B cell (primary cell): ENCODE measurements around the gene KLF8. TPM values are rescaled to one million over a fixed set of nuclear protein-coding genes. Genes with fewer than 3 reads are reported as not detected.

Source experiments
- ATAC-seq: fragments of 200-7000 bp; cut with Tn5 transposase; one replicate; pipeline ENCODE4 v1.10.0; 2021; ENCODE audit warnings: low read depth, mild to moderate bottlenecking, moderate number of reproducible peaks, moderate library complexity
- CTCF ChIA-PET: fragments of 350-600 bp; sonication (Branson Sonifier 250); formaldehyde crosslinking; loops from one replicate; lab custom pipeline; 2021; ENCODE audit warnings: antibody characterized with exemption, inconsistent platforms; lab: Charles Lee
- POLR2A ChIA-PET: fragments of 350-600 bp; sonication (Branson Sonifier 250); formaldehyde crosslinking; loops from one replicate; lab custom pipeline; 2021; ENCODE audit warnings: antibody characterized with exemption; lab: Charles Lee
- DNase-seq: peaks from one replicate; pipeline ENCODE4 v3.0.0; 2013
- H2AFZ ChIP-seq: 2 replicates; pipeline ENCODE4 v1.6.1; 2012; ENCODE audit warnings: mild to moderate bottlenecking, low read depth, low read length; ENCODE audit not compliant: insufficient read depth, poor library complexity, severe bottlenecking
- H3K27ac ChIP-seq, 2 donors: 1 replicate in 1 of 2; 2 replicates in 1 of 2; pipeline ENCODE4 v1.5.1; 2012 to 2013; ENCODE audit warnings: low read length in 2 of 2, mild to moderate bottlenecking in 2 of 2, moderate library complexity in 1 of 2
- H3K27me3 ChIP-seq, 4 experiments: fragments of 200-600 bp in 1 of 4; sonication (generic) in 1 of 4; replicated peaks in 1 of 4; 1 replicate in 2 of 4; 2 replicates in 2 of 4; pipeline versions ENCODE4 v1.6.1 to v1.7.0; 2013 to 2016; ENCODE audit warnings: low read length in 3 of 4, mild to moderate bottlenecking in 2 of 4, mixed read lengths in 1 of 4, moderate library complexity in 1 of 4; ENCODE audit not compliant: insufficient read depth in 4 of 4, control insufficient read depth in 3 of 4; ENCODE audit errors: control extremely low read depth in 1 of 4
- H3K36me3 ChIP-seq, 2 experiments: replicated peaks in 1 of 2; 1 replicate in 1 of 2; 2 replicates in 1 of 2; pipeline versions ENCODE4 v1.6.1 to v1.7.1; 2013; ENCODE audit warnings: low read length in 1 of 2; ENCODE audit not compliant: insufficient read depth in 2 of 2, control insufficient read depth in 1 of 2; ENCODE audit errors: control extremely low read depth in 1 of 2, extremely low read depth in 1 of 2
- H3K4me1 ChIP-seq, 2 donors: fragments of 200-600 bp in 1 of 2; sonication (generic) in 1 of 2; 1 replicate in 1 of 2; 2 replicates in 1 of 2; pipeline versions ENCODE4 v1.5.1 to v1.6.1; 2013 to 2017; ENCODE audit warnings: low read length in 2 of 2; ENCODE audit not compliant: control insufficient read depth in 2 of 2, insufficient read depth in 2 of 2
- H3K4me2 ChIP-seq: replicated peaks from 2 replicates; pipeline ENCODE3; 2012; ENCODE audit warnings: mild to moderate bottlenecking, low read depth, low read length; ENCODE audit not compliant: poor library complexity, severe bottlenecking
- H3K4me3 ChIP-seq, 5 experiments: fragments of 200-600 bp in 1 of 5; sonication (generic) in 1 of 5; 1 replicate in 3 of 5; 2 replicates in 2 of 5; pipeline versions ENCODE4 v1.5.1 to v1.7.0; 2011 to 2016; ENCODE audit warnings: low read length in 4 of 5, mild to moderate bottlenecking in 4 of 5, low read depth in 2 of 5, control low read depth in 1 of 5, moderate library complexity in 1 of 5; ENCODE audit not compliant: insufficient read depth in 1 of 5; ENCODE audit errors: control extremely low read depth in 1 of 5, extremely low read depth in 1 of 5
- H3K79me2 ChIP-seq: fragments of 200-600 bp; sonication (generic); one replicate; pipeline ENCODE4 v1.6.0; 2016; ENCODE audit warnings: low read length; ENCODE audit not compliant: control insufficient read depth, insufficient read depth
- H3K9ac ChIP-seq: fragments of 200-600 bp; sonication (generic); 2 replicates; pipeline ENCODE4 v1.6.1; 2017; ENCODE audit warnings: mild to moderate bottlenecking, low read length, moderate library complexity
- H3K9me3 ChIP-seq, 3 donors: one replicate each; pipeline versions ENCODE4 v1.6.1 to v1.7.1; 2013; ENCODE audit warnings: low read length in 2 of 3; ENCODE audit not compliant: control insufficient read depth in 2 of 3, insufficient read depth in 1 of 3; ENCODE audit errors: control extremely low read depth in 1 of 3
- H4K20me1 ChIP-seq: 2 replicates; pipeline ENCODE4 v1.6.0; 2012; ENCODE audit warnings: mild to moderate bottlenecking, low read length; ENCODE audit not compliant: insufficient read depth, control insufficient read depth, poor library complexity, severe bottlenecking
- H3K27ac Mint-ChIP-seq: one replicate; pipeline ENCODE4 v1.8.0; 2021; ENCODE audit warnings: mixed read lengths
- H3K27me3 Mint-ChIP-seq: one replicate; pipeline ENCODE4 v1.8.0; 2021; ENCODE audit warnings: mixed read lengths
- H3K4me1 Mint-ChIP-seq: one replicate; pipeline ENCODE4 v1.8.0; 2021; ENCODE audit warnings: mixed read lengths
- H3K4me3 Mint-ChIP-seq: one replicate; pipeline ENCODE4 v1.8.0; 2021; ENCODE audit warnings: mixed read lengths
- H3K9me3 Mint-ChIP-seq: one replicate; pipeline ENCODE4 v1.8.0; 2022; ENCODE audit warnings: mixed read lengths; ENCODE audit not compliant: insufficient read depth
- CTCF ChIP-seq: fragments of 200-600 bp; IDR thresholded peaks from one replicate; pipeline ENCODE4 v1.8.0; 2022; ENCODE audit warnings: antibody characterized with exemption, mild to moderate bottlenecking
- EZH2 ChIP-seq: IDR thresholded peaks from 2 replicates; pipeline ENCODE4 v1.6.1; 2012; ENCODE audit warnings: borderline replicate concordance, low read depth, mild to moderate bottlenecking, moderate library complexity, low read length; ENCODE audit not compliant: insufficient read depth, poor library complexity, severe bottlenecking
- WGBS: methylation state at CpG from one replicate; pipeline ENCODE4 v1.1.5; 2013; ENCODE audit warnings: missing lambda C conversion rate; ENCODE audit not compliant: insufficient coverage; 5-methylcytosine and 5-hydroxymethylcytosine counted together
- intact Hi-C: fragments of 100-400 bp; cut with micrococcal nuclease; formaldehyde crosslinking; loops from one replicate; pipeline ENCODE4 v1.10.0; 2022
- polyA plus RNA-seq: library from polyadenylated mRNA; depleted of rRNA; stranded (reverse); fragments of >200 nt; gene quantifications from 2 replicates; pipeline ENCODE4 v1.2.3, GENCODE V29; 2012
- total RNA-seq, 2 donors: library from RNA; stranded (reverse); fragments of 120-200 nt in 1 of 2; gene quantifications; 1 replicate in 1 of 2; 2 replicates in 1 of 2; pipeline versions ENCODE4 v1.2.3 to v1.2.4, GENCODE V29; 2013 to 2022

The KLF8 gene
- total and polyA plus RNA-seq, 2 donors (not counting 1 experiment from before 2014, with no cell fraction given): 42.7 to 72.9 TPM

DNA sequence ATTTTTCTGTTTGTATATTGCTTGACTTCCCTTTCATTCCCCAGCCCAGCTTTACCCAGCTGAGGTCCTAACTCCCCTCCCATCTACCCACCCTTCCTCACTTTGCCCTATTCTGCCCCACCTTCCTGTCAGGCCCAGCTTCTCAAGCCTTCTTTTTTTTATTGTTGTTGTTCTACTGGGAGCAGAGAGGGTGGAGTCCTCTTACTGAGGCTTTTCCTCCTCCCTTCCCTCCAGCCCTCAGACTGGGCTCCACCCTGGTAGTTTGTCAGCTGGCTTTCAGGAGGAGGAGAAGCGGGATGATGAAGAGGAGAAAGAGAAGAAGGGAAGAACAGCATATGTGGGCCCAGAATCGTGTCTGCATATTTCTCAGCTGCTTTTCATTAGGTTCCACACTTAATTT lies 3.2 kb upstream of the KLF8 start:
- POLR2A ChIA-PET: no interaction called here
- ATAC-seq: no peak
- Histone ChIP-seq H3K4me2 (no peak overlapping the region), H3K9me3 (no peaks in the 10 kb centered on the region), H2AFZ (no peak overlapping the region), H3K4me1 (peaks cover 7 to 12% of the 10 kb centered on the region in 2 donors), H3K27me3 (no peaks in the 10 kb centered on the region), H3K27ac (no peak overlapping the region), H4K20me1 (no peaks in the 10 kb centered on the region), H3K4me3 (no peak overlapping the region), H3K36me3 (no peaks in the 10 kb centered on the region), H3K9ac (no peak overlapping the region), H3K79me2 (no peaks in the 10 kb centered on the region)
- TF ChIP-seq CTCF: no peak
- TF ChIP-seq EZH2: no peak
- Mint-ChIP-seq H3K9me3 (no peaks in the 10 kb centered on the region), H3K4me3 (no peak overlapping the region), H3K4me1 (peaks cover 20% of the 10 kb centered on the region), H3K27me3 (no peaks in the 10 kb centered on the region), H3K27ac (no peak overlapping the region)
- DNase-seq: no peak
- intact Hi-C loops: no loop called here
- CTCF ChIA-PET: interaction anchor here (1.0 kb wide), 1 partner anchor 20 kb away, joined by 5 read pairs; no protein-coding TSS in a partner anchor
- WGBS: no CpG with 5 or more reads among the region's 2 CpGs

- peak overlapping the region in 2 of 5 experiments; percentile 58 to 76 for H3K4me3 ChIP-seq
- peaks cover 19 to 25% of the 10 kb centered on the region in 2 donors for H3K4me1 ChIP-seq
- no peaks in the 10 kb centered on the region for H3K36me3 ChIP-seq
- no peaks in the 10 kb centered on the region for H3K9me3 ChIP-seq
- peak overlapping the region; percentile 70 for H3K9ac ChIP-seq
- TF ChIP-seq EZH2 (no peak), CTCF (no peak)
- intact Hi-C loops: loop anchor here (2.0 to 5.0 kb wide), 5 partner anchors 163 to 1071 kb away; partner anchors contain the start of genes RRAGB and UBQLN2
- peak overlapping the region; percentile 75 for H2AFZ ChIP-seq
- CTCF ChIA-PET: interaction anchor here (0.6 to 1.8 kb wide), 3 partner anchors 10 to 413 kb away, joined by 3 to 5 read pairs (median 4); no protein-coding TSS in a partner anchor
- no peaks in the 10 kb centered on the region for H3K27me3 ChIP-seq
- ATAC-seq (no peak), DNase-seq (no peak)
- POLR2A ChIA-PET: interaction anchor here (0.7 to 2.1 kb wide), 2 partner anchors 163 to 1592 kb away, joined by 3 to 22 read pairs; no protein-coding TSS in a partner anchor
- H3K27ac Mint-ChIP-seq: peak overlapping the region; percentile 59
- H3K4me3 Mint-ChIP-seq: peak overlapping the region; percentile 88
- H4K20me1 ChIP-seq: no peaks in the 10 kb centered on the region
- no CpG with 5 or more reads among the region's 10 CpGs for WGBS
- H3K4me2 ChIP-seq: peak overlapping the region; percentile 71
- H3K27ac ChIP-seq: no peak overlapping the region
- peaks cover 39% of the 10 kb centered on the region for H3K4me1 Mint-ChIP-seq
- no peaks in the 10 kb centered on the region for H3K27me3 Mint-ChIP-seq
- H3K9me3 Mint-ChIP-seq: no peaks in the 10 kb centered on the region
- H3K79me2 ChIP-seq: peaks cover 3% of the 10 kb centered on the region
Measured at GRCh38 chrX:56231537-56232090, 542 bp upstream of the KLF8 start.
